GM18517 (cell line): ENCODE measurements around the gene USP32.
"Not testable (repeated sequence)": the region's sequence is repeated elsewhere in the genome, so short reads cannot be mapped to it uniquely, and the experiment has no call there.

Experiments used
- ATAC-seq: cut with Tn5 transposase; IDR thresholded peaks from one replicate; pipeline ENCODE4 v1.9.1; 2021; ENCODE audit warnings: mild to moderate bottlenecking, moderate library complexity; ENCODE audit not compliant: unreplicated experiment

Gene USP32

DNA sequence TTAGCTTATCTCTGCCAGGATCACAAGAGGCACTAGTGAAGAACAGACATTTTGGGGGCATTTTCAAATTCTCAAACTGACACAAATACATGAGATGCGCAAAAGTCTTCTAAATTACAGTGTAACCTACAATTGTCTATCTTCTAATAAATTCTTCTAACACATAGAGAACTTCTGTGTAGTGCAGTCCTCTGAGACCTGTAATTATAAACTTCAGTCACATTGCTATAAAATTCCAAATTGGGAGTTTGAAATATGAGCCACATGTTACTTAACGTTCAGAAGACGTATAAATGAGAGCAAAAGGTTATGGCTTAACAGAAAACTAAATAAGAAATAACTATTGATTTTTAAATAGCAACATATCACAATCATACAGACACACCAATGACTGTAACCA lies 12.5 kb downstream of the USP32 start:
- not testable (repeated sequence) for ATAC-seq

DNA sequence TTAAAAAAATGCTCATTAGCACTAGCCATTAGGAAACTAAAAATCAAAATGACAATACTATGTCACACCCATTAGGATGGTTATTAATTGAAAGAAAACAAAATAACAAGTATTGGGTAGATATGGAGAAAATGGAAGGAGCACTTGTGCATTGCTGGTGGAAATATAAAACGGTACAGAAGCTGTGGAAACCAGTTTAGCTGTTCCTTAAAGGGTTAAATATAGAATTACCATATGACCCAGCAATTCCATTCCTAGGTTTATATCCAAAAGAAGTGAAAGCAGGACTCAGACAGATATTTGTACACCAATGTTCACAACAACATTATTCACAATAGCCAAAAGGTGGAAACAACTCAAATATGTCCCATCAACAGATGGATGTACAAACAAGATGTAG lies 13.7 kb downstream of the USP32 start:
- ATAC-seq = not testable (repeated sequence)

DNA sequence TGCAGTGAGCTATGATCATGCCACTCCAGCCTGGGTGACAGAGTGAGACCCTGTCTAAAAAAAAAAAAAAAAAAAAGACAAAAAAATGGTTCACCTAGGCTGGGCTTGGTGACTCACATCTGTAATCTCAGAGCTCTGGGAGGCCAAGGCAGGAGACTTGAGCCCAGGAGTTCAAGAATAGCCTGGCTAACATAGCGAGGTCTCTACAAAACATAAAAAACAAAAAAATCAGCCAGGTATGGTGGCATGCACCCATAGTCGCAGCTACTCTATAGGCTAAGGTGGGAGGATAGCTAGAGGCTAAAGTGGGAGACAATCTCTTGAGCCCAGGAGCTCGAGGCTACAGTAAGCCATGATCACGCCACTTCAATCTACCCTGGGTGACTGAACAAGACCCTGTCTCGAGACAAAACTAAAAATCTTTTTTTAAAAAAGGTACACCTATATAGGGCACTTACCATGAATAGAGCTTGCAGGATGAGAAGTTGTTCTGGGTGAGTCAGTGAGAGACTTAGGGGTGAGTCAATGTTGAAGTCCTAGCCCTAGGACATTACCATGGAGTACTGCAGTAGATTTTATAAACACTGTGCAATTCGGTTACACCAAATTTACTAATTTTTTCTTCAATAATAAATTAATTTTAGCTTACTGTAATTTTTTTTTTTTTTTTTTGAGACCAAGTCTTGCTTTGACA lies 19.0 kb downstream of the USP32 start:
- ATAC-seq = no peak

DNA sequence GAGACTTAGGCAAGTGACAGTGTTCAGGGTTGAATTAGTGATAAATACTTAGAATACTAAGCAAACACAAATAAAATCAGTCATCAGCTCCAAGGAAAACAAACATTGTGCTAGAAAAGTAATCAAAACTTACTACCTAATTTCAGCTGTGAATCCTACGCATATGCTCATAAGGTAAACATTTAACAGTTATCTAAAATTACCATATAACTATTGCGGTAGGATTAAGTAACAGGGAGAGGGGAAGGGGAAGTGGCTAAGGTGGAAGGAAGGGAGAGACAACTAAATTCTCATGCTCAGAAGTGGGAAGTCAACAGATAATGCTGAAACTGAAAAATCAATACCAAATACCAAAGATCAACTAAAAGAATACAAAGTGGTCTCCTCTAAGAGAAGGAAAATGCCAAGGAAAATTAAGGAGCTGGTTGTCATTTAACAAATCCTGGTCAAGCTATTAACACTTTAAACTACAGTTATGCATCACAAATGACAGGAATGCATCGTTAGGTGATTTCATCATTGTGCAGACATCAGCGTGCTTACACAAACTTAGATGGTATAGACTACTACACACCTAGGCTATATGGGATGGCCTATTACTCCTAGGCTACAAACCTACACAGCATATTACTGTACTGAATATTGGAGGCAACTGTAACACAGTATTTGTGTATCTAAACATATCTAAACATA lies 20.0 kb downstream of the USP32 start:
- no peak for ATAC-seq

DNA sequence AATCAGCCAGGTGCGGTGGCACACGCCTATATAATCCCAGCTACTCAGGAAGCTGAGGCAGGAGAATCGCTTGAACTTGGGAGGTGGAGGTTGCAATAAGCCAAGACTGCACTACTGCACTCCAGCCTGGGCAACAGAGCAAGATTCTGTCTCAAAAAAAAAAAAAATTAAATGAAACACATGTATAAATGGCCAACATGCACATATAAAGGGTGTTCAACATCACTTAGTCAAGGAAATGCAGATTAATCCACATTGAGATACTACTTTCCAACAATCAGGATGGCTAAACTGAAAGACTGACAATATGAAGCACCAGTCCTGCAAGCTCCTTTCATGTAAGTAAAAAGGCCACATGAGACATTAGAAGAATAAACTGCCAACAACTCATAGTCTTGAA lies 20.5 kb downstream of the USP32 start:
- ATAC-seq = no peak

DNA sequence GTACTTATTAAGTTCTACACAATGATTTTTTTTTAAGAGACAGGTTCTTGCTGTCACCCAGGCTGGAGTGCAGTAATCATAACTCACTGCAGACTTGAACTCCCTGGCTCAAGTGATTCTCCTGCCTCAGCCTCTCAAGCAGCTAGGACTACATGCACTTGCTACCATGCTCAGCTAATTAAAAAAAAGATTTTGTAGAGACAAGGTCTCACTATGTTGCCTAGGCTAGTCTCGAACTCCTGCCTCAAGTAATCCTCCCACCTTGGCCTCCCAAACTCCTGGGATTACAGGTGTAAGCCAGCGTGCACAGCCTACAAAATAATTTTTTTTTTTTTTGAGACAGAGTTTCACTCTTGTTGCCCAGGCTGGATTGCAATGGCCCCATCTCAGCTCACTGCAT lies 22.2 kb downstream of the USP32 start:
- ATAC-seq = no peak

DNA sequence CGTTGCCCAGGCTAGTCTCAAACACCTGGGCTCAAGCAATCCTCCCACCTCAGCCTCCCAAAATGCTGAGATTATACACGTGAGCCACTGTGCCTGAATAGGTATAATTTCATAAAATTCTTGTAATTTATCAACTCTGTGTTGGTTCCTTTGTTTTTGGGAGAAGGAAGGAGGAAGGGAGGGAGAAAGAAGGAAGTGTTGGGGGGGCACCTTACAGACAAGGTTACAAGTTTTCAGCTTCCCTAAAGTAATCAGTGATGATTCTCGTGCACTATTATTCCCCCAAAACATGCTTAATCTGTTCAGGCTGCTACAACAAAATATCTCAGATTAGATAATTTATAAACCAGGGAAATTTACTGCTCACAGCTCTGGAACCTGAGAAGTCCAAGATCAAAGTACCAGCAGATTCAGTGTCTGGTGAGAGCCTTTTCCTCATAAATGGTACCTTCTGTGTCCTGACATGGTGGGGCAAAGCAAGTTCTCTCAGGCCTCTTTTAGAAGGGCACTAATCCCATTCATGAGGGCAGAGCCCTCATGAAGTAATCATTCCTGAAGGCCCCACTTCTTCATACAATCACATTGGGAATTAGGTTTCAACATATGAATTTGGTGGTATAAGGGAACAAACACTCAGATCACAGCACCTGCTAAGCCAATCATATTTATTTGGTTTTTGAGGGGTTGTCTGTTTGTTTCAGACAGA lies 28.1 kb downstream of the USP32 start:
- ATAC-seq = no peak

DNA sequence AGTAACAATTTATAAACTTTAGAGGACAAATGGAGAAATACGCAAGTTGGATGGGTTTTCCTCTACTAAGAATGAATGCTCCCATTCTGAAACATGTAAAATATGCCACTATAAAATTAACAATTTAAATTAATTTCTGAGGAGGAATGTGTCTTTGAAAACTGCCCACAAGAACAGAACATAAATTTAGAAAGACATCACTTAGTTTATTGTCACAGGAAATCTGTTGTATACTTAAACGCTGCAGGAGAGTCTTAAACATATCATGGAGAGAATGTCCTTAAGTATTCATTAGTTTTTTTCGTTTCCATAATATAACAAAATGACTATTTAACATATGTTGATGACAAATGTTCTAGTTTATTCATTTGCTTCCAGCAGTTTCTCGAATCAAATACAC lies 29.6 kb downstream of the USP32 start:
- no peak for ATAC-seq

DNA sequence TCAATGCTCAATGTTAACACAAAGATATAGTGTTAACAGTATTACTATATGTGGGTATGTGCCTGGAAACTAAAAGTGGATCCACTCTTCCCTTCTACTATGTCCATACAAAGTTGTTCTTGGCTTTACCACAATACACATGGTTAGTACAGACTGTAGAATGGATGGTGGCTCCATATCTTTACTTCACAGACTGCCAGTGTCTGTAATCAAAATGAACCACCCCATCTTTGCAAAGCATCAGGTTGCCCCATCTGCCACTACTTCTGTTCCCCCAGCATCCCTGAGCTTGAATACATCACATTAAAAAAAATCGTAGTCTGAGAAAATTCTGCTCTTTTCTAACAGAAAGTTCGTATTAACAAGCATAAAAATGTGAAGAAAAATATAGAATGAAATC lies 30.0 kb downstream of the USP32 start:
- no peak for ATAC-seq

DNA sequence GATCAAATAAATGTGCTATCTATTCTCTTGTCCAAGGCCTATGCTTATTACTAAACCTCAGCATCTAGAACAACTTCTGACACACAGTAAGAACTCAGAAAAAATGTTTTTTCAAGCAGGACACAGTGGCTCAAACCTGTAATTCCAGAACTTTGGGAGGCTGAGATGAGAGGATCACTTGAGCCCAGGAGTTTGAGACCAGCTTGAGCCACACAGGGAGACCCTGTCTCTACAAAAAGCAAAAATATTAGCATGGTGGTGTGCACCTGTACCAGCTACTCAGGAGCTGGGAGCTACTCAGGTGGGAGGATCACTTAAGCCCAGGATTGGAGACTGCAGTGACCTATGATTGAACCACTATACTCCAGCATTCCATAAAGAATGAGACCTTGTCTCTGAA lies 32.5 kb downstream of the USP32 start:
- ATAC-seq = no peak

DNA sequence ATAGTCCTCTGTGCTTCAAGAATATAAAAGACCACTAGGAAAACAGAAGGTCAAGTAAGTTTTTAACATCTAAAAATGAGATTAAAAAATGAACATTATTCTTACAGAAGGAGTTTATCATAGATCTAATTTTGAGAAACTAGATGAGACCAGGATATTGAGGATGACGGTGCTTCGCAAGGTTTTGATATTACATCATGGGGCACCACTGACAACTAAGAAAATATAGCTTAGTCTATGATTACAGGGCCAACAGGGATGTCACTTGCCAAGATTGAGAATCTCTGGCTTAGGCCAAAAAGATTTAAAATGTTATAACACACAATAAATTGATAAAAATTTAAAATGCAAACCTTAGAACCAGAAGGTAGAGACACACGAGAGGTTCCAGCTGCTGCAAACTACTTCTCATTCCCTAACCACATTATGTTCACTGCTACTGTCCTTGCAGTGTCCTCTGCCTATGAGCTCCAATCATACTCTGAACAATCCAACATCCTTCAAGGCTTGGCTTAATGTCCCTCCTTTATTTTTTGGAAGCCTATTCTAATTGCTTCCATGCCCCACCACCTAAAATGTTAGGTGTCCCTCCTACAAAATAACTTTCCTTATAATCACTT lies 33.2 kb downstream of the USP32 start:
- ATAC-seq = no peak

DNA sequence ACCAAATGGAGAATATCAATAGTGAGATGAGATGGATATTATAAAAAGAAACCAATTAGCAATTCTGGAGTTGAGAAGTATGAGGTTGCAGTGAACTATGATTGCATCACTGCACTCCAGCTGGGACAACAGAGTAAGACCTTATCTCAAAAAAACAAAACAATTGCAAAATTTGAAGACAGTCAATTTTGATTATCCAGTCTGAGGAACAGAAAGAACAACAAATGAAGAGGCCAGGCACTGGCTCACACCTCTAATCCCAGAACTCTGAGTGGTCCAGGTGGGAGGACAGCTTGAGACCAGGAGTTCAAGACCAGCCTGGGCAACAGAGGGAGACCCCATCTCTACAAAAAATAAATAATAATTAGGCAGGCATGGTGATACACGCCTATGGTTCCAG lies 35.0 kb downstream of the USP32 start:
- ATAC-seq = no peak

DNA sequence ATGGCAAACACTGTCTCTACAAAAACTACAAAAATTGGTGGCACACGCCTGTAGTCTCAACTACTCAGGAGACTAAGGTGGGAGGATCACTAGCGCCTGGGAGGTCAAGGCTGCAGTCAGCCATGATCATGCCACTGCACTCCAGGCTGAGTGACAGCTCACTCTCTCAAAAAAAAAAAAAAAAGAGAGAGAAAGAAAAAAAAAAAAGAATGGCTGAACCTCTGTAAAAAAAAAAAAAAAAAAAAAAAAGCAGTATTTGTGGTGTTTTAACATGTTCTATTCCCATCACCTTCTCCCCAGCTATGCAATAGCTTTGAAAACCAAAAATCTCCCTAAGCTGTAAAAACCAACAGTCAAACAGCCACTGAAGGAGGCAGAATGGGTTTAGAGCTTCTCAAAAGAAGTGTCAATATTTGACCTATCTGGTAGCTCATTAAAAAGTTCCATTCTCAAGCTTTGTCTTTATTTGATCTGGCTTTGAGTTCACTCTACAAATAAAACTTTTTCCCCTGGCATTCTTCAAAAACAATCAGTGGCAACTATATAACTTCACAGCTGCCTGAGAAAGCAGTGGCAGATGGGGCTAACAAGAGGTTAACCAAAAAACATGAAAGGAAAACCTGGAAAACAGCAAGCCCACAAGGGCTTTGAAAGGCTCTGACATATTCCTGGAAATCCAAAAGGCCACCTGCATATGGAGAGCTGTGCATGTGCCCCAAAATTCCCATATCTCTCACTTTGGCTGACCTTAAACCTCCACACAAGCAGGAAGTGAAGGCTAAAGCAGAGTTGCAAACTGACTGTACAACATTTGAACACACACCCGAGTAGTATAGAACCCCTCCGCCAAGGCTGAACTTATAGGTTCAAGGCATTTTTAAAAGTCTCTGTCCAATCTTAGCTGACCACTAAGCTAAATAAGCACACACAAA lies 36.0 kb downstream of the USP32 start:
- ATAC-seq = no peak

DNA sequence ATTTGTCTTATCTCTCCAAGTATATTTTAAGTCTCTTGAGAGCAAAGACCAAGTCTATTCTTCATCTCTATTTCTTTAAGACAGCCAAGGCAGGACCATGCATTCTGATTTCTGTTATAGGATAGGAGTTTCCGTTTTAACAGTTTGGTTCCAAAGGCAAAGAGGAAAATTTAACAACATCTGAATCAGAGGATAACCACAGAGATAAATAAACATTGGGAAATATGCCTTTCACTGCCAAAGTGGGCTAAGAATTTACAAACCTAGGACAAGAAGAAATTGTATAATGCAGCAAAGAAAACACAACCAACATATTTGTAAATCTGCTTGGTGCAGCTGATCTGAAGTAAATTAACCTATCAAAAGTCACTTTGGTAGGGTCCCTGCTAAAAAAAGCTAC lies 37.7 kb downstream of the USP32 start:
- no peak for ATAC-seq

DNA sequence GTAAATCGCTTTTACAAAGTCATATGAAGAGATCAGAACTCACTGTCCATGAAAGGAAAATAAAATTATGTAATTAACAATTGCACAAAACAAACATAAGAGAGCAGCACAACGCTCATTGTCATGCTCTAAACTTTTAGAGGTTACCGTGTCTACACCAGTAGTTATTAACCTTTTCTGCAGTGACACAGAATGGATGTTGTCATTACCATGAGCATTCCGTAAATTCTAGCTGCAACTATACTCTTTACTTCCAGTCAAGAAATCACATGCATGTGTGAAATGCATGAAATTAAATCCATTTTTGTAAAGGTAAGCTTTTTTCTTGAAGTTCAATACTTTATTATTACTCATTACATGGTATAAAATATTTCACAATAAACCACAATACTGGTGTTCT lies 38.2 kb downstream of the USP32 start:
- no peak for ATAC-seq

DNA sequence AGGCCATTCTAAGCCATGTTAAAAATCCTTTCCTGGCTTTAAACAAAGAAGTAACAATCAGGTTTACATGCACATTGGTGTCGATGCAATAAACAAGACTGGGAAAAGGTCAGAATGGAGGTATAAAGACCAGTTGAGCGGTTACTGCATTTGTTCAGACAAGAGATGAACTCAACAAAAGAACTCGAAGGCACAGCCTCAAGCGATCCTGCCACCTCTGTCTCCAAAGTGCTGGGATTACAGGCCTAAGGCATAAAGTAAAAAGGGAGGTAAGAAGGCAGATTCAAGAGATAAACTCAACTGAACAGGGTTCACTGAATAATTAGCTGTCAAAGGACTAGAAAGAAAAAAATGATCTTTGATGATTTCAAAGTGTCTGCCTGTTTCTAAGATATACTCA lies 39.4 kb downstream of the USP32 start:
- no peak for ATAC-seq

DNA sequence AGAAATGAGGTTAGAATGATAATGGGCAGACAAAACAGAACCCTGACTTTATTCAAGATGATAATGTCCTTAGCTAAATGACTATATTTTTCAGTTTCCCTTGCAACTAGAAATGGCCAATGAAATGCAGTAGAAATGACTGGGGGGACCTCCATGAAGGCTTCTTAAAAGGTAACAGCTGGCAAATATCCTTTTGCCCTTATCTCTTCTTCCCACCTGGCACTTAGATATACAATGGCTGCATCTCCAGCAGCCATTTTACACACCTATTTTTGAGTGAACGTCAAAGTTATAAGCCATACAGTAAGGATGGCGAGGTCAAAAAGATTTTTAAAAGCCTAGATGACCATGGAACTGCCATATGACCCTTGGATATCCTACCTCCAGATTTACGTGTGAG lies 39.9 kb downstream of the USP32 start:
- no peak for ATAC-seq

DNA sequence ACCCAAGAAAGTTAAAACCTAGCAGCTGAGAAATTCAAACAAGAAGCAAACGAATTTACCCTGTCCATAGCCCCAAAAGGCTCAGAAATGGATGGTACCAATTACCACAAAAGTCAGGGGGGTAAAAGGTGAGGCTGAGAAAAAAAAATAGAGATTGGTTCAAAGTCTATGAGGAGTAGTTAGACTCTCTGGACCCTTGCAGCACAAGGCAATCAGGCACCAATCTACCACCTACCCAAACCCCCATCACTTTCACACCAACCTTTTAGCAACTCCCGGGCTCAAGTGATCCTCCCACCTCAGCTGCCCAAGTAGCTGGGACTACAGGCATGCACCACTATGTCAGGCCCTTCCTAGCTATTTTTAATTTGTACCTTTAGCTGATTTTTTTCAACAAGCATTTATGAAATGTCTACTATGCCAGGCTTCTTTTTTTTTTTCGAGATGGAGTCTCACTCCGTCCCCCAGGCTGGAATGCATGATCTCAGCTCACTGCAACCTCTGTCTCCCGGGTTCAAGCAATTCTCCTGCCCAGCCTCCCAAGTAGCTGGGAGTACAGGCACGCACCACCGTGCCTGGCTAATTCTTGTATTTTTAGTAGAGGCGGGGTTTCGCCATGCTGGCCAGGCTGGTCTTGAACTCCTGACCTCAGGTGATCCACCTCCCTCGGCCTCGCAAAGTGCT lies 40.8 kb downstream of the USP32 start:
- no peak for ATAC-seq

DNA sequence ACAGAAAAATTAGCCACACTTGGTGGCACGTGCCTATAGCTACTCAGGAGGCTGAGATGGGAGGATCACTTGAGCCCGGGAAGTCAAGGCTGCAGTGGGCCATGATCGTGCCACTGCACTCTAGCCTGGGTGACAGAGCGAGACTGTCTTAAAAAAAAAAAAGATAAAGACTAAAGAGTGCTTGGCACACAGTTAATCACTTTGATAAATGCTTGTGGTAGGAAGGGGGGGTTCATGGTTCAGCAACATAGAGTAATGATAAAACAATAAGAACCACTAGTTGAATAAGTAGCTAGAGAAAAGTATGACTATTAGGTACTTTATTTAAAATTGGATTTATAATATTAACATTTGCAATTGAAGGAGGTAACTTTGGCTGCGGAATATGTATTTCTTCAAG lies 43.3 kb downstream of the USP32 start:
- ATAC-seq = no peak

DNA sequence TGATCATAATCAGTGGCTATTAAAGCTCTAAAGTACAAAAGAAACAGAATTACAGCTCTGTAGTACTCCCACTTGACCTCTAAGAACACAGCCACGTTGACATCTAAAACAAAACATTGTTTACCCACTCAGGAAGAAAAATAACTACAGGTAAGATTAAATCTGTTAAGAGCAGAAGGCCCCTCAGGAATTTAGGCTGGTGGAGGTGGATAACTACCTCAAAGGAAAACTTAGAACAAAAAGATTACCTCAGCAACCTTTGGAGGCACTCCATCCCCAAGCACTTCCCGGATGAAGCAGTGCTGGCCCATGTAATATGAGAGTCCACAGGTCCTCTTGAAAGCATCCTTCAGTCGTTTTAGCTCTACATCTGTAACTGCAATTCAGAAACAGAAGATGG lies 46.7 kb downstream of the USP32 start:
- no peak for ATAC-seq
